HG03460 (cell line): ENCODE data around the gene LSMEM2.
A peak's percentile ranks its signal among the peaks of the same experiment; 100 is the strongest.
"Not testable (repeated sequence)": the region's sequence is repeated elsewhere in the genome, so short reads cannot be mapped to it uniquely, and the experiment has no call there.

Experiments
- ATAC-seq: cut with Tn5 transposase; IDR thresholded peaks from one replicate; pipeline ENCODE4 v1.9.1; 2021; ENCODE audit not compliant: unreplicated experiment

The LSMEM2 gene

GRCh38 chr3:50297896-50298725 is 19.2 kb downstream of the LSMEM2 start:
- ATAC-seq, result no peak

- peak; percentile 82 for ATAC-seq
Measured at GRCh38 chr3:50298836-50299637, 20.1 kb downstream of the LSMEM2 start, which contains the start of the genes HYAL3 and NAA80. HYAL3 (minus strand) TSS chr3:50299405; CDS start chr3:50295602, 3,803 bp downstream. NAA80 (minus strand) TSS chr3:50299405; CDS start chr3:50297463, 1,942 bp downstream.

GRCh38 chr3:50299638-50299928 is 20.7 kb downstream of the LSMEM2 start:
- no peak for ATAC-seq

DNA sequence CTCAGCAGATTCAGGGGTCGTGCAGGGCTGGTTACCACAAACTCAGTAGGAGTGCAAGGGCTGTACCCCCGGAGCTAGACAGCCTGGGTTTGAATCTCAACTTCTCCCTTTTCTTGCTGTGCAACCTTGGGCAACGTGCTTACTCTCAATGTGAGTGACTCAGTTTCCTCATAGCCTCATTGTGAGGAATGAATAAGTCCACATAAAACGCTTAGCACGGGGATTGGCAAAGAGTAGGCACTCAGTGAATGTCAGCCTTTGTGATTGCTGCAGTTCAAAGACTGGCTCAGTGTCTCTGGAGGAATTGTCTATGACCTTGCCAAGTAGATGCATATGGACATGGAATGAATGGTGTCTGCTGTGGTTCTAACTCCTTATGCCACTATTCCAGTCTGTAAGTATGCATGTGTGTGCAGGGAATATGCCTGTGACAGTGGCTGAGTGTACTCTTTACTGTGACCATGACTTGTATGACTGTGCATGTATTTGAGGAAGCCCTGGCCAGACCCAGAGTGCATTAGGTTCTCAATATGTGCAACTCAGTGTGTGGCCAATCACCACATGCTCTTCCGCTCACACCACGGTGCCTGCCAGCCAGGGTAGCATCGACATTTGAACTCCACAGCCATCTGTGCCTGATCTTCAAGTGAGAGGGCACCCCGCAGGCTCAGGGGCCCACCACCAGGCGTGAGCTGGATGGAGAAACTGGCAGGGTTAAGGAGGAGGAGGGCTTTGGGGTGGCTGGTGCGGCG is 21.2 kb downstream of the LSMEM2 start:
- no peak for ATAC-seq

DNA sequence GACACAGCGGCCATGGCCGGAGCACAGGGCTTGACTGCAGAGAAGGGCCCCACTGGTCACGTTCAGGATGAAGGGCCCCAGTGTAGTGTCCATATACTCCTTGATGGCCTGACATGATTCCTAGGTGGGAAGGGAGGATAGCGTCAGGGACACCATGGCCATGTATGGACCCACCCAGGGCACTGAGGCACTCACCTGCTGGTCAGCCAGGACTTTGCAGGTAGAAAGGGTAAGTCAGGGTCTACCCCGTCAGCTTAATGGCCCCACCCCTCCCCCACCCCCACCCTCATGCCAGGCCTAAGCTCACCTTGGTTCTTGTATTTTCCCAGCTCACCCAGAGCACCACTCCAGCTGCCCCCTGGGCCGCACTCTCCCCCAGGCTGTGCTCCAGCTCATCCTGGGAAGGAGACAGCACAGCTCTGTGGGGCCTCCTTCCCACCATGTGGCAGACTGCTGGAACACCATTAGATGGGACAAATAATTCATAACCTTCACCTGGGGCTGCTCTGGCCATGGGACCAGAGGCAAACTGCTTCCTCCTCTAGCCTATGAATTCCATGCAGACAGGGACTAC is 21.9 kb downstream of the LSMEM2 start:
- ATAC-seq, result no peak

- no peak for ATAC-seq
Measured at GRCh38 chr3:50302095-50303012, 23.5 kb downstream of the LSMEM2 start.

GRCh38 chr3:50303013-50303815 is 24.3 kb downstream of the LSMEM2 start, which contains the start of gene HYAL1:
HYAL1 (minus strand) TSS chr3:50303574; CDS start chr3:50302956, 618 bp downstream.
- ATAC-seq, result no peak

DNA sequence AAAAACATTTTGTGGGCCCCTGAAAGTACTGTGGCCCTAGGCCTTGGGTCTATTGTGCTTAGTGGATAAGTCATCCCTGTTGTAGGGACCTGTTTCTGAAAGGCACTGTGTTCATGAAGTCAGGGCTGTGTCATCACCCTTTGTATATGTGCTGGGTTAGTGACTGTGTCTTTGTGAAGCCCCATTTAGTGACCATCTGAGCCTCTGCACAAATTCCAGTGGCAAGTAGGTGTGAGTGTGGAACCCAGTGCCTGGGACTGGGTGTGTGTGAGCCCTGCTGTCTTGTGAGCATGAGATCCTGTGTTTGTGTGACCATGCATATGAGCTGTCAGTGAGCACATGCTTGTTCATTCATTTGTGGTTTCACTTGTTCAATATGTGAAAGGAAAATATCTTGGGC is 25.7 kb downstream of the LSMEM2 start:
- ATAC-seq, result no peak

DNA sequence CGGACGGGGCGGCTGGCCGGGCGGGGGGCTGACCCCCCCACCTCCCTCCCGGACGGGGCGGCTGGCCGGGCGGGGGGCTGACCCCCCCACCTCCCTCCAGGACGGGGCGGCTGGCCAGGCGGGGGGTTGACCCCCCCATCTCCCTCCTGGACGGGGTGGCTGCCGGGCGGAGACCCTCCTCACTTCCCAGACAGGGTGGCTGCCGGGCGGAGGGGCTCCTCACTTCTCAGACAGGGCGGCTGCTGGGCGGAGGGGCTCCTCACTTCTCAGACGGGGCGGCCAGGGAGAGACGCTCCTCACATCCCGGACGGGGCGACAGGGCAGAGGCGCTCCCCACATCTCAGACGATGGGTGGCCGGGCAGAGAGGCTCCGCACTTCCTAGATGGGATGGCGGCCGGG is 33.2 kb downstream of the LSMEM2 start:
- ATAC-seq, result not testable (repeated sequence)

DNA sequence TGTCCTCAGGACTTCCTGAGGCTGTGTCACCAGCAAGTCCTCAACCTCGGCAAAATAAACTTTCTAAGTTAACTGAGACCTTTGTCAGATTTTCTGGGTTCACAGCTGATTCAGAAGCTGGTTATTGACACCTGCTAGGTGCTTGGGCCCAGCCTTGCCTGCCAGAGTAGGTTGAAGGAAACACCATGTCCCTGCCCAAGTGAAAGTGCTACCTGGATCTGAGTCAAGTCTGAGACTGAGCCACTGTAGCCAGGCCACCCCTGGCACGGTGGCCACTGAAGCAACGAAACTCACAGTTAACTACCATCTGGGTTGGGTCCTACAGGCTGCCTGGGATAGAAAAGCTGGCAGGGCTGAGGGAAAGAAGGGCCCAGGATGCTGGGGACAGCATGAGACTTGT is 35.5 kb downstream of the LSMEM2 start:
- no peak for ATAC-seq

DNA sequence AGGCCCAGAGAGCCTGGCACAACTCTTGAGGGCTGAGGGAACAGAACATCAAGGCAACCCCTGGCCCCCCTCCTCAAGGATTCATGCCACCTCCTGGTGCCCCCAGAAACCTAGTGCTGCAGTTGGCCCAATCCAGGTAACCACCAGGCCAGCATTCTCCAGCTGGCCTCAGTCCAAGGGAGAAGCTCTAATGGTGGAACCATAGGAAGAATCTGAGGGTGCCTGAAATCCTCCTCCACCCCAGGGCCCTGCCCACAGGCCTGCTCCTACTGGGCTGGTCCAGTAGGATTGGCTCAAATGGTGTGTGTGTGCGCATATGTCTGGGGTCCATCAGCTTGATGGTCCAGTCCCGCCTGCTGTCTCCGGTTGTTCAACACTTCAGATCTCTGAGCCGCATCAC is 35.9 kb downstream of the LSMEM2 start:
- no peak for ATAC-seq

DNA sequence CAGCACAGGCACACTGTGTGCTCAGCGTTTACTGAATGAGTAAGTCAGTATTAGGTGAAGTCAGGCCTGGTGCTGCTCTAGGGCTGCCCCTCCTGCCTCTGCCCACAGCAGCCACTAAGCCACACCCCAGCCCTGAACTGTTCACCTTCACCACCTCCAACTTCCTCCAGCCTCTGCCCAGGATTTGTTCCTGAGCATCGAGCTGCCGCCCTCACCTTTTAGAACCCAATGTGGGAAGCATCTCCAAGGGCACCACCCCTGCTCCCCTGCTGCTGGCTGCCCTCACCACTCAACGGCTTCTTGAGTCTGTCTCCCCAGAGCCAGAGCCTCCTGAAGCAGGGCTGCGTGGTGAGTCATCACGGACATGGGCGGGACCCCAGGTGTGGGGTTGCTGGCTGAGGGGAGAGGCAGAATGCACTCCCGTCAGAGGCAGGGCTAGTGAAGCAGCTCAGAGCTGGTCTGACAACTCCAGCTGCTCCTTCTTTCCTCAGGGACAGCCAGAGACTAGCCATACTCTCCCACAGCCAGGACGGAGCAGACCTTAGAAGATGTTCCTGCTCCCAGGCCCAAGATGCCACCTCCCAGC is 37.9 kb downstream of the LSMEM2 start:
- ATAC-seq, result no peak

DNA sequence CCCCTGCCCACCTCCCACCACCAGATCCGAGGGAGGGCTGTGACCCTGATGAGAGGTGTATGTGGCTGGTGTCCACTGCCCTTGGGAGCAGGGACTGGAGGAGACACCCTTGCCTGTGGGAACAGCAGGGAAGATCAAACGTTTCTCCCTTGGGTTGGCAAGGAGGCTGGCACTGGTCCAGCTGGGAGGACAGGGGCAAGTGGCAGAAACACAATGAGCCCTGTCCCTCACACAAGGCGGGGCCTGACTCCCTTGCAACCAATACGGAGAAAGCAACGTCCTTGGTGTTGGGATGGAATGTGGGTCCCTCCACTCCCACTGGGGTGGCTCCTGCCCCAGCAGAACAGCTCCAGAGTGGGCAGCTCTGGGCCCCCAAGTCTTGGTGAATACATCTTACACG is 38.4 kb downstream of the LSMEM2 start:
- no peak for ATAC-seq

GRCh38 chr3:50318163-50318562 is 39.3 kb downstream of the LSMEM2 start:
- no peak for ATAC-seq

GRCh38 chr3:50318615-50319014 is 39.7 kb downstream of the LSMEM2 start:
- no peak for ATAC-seq

DNA sequence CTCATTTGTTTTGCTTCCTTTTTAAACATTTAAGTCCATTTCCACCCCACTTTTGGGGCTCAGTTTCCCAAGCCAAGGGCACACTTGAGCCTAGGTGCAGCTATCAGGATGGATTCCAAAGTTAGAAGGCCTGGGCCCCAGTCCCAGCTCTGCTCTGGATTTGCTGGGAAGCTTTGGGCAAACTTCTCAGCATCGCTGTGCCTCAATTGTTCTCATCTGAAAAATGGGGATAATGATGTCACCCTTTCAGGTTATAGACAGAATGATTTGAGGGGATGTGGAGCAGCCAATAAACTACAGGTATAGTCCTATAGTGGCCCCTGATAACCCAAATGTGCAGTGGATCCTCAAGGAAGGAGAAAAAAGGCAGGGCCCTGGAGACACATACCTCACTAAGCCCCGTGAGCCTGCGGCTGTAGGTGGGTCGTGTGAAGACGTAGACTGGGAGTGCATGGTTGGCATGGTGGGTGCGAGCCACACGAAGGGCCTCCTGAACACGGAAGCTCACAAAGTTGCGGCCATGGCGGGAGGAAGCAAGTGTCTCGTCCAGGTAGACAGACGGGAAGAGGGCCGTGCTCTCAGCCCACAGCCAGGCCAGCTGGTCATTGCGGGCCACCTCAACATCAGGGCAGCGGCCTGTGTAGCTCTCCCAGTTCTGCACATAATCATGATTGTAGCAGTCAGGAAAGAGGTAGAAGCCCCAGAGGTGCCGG is 40.5 kb downstream of the LSMEM2 start:
- ATAC-seq, result no peak

- no peak for ATAC-seq
Measured at GRCh38 chr3:50319894-50320625, 41.2 kb downstream of the LSMEM2 start.
